Measurements from ENCODE around the gene ZFHX3.

The ZFHX3 gene

DNA sequence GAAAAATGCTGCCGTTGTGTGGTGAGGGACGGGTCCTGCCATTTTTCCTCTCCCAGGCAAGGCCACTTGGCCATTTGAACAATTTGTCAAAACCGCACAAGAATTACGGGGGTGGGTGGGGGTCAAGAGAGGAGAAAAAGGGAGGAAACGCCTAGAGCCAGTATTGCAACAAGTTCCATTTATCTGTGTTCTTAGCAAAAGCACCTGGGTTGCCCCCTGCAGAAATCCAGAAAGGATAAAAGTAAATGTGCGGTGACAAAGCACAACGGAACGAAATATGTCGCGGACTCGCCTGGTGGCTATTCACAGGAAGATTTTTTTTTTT, 209.4 kb downstream of the ZFHX3 start:
- Histone ChIP-seq H3K9ac (ENCODE audit: low read depth, low read length) (no peak overlapping the region), H3K4me3 (ENCODE audit: low read length) (no peak overlapping the region), H3K36me3 (ENCODE audit: insufficient read depth, low read length) (no peaks in the 10 kb centered on the region), H3K4me1 (ENCODE audit: insufficient read depth, low read length) (peaks cover 16% of the 10 kb centered on the region), H3K27ac (ENCODE audit: low read depth, low read length) (no peak overlapping the region), H3K27me3 (ENCODE audit: insufficient read depth, low read length) (no peaks in the 10 kb centered on the region), H3K9me3 (ENCODE audit: insufficient read depth, low read depth, low read length) (no peaks in the 10 kb centered on the region)
- 86% methylated on average over 11 of the region's 11 CpGs for WGBS

DNA sequence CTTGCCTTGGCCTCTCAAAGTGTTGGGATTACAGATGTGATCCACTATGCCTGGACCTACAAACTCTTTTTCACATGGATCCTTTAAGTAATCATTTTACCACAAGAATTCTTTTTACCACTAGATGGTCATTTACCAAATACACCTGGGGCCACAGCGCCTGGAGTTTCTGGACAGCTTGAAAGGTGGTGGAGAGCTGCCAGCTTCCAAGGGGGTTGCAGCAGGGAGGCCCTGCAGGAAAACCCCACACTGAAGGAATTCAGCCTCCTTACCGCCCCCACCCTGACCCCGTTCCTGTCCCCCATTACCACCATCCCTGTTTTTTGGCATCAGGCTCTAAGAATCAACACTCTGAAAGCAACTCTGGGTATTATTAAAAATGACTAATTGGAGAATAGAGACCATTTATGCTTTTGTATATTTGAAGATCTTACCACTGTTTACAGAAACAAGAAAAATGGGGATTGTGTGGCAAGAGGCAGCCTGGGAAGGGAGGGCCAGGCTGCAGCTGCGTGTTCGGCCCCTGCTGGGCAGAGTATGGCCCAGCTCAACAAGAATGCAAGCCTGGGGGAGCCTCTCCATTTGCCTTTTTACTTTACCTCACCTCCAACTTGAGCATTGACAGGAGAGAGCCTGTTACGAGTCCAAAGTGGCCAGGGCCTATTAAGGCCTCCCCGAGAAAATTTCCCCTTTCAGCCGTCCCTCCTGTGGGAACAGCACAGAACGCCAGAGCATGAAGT, 209.9 kb downstream of the ZFHX3 start:
- peaks cover 16% of the 10 kb centered on the region for H3K4me1 ChIP-seq (ENCODE audit: insufficient read depth, low read length)
- 61% methylated on average over 9 of the region's 9 CpGs for WGBS
- no peak overlapping the region for H3K4me3 ChIP-seq (ENCODE audit: low read length)

DNA sequence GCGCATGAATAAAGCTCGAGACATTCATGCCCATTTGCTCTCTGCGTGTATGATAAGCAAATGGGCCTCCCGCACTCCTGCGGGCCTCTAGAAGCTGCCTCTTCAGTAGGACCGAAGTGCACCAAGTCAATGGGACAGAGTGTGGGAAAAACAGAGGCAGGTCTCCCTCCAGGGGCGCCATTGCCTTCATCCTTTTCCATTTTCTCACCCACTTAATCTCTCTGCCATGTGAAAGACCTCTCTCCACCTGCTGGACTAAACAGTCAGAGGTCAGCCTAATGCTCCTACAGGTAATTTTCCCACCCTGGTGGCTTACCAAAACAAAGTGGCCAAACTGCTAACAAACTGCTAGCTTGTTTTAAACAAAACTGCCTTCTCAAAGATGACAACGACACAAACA, 210.9 kb downstream of the ZFHX3 start:
- Histone ChIP-seq H3K4me3 (ENCODE audit: low read length) (no peak overlapping the region), H3K4me1 (ENCODE audit: insufficient read depth, low read length) (peaks cover 18% of the 10 kb centered on the region), H3K9ac (ENCODE audit: low read depth, low read length) (no peak overlapping the region), H3K36me3 (ENCODE audit: insufficient read depth, low read length) (no peaks in the 10 kb centered on the region), H3K27me3 (ENCODE audit: insufficient read depth, low read length) (no peaks in the 10 kb centered on the region), H3K9me3 (ENCODE audit: insufficient read depth, low read depth, low read length) (no peaks in the 10 kb centered on the region), H3K27ac (ENCODE audit: low read depth, low read length) (no peak overlapping the region)
- 90% methylated on average over 8 of the region's 8 CpGs for WGBS

More for the DNA sequence above, 209.9 kb downstream of the ZFHX3 start:
- Histone ChIP-seq H3K9me3 (ENCODE audit: insufficient read depth, low read depth, low read length) (no peaks in the 10 kb centered on the region), H3K36me3 (ENCODE audit: insufficient read depth, low read length) (no peaks in the 10 kb centered on the region), H3K27ac (ENCODE audit: low read depth, low read length) (no peak overlapping the region), H3K9ac (ENCODE audit: low read depth, low read length) (no peak overlapping the region), H3K27me3 (ENCODE audit: insufficient read depth, low read length) (no peaks in the 10 kb centered on the region)

DNA sequence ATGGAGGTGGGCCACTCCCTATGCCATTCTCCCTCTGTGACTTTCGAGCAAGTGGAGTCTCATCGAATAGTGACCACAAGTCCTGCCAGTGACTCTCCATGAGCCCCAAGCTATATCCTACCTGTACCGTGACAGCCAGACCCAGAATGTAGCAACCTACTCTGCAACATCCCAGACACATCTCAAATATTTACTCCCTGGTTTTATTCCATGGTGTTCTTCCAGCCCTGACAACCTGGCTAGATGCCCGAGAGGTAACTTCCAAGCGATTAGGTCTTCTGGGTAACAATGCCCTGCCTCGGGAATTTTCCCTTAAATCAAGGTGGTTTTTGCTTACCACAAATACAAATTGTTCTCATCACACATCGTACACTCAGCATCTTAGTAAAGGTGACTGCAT, 211.7 kb downstream of the ZFHX3 start:
- no peak overlapping the region for H3K9ac ChIP-seq (ENCODE audit: low read depth, low read length)
- H3K27ac ChIP-seq (ENCODE audit: low read depth, low read length): no peak overlapping the region
- no peaks in the 10 kb centered on the region for H3K36me3 ChIP-seq (ENCODE audit: insufficient read depth, low read length)
- 96% methylated on average over 7 of the region's 7 CpGs for WGBS
- no peak overlapping the region for H3K4me3 ChIP-seq (ENCODE audit: low read length)
- peaks cover 18% of the 10 kb centered on the region for H3K4me1 ChIP-seq (ENCODE audit: insufficient read depth, low read length)
- H3K27me3 ChIP-seq (ENCODE audit: insufficient read depth, low read length): no peaks in the 10 kb centered on the region
- H3K9me3 ChIP-seq (ENCODE audit: insufficient read depth, low read depth, low read length): no peaks in the 10 kb centered on the region

DNA sequence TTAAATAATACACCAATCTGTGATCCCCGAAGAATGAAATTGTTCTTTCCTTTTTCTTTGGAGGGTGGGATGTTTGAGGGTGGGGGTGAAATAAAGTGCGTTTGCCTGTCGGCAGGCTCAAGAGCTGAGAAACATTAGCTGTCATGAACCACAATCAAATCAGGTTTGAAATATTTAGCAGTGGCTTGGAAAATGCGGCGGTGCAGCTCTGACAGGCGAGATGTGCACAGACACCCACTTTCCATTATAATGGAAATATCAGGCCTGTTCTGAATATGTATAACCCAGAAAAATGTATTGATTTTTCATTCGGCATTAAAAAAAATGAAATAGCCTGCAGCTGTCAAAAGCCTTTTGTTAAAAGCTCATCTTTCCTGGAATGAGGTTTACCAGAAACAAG, 212.8 kb downstream of the ZFHX3 start:
- H3K27ac ChIP-seq (ENCODE audit: low read depth, low read length): no peak overlapping the region

GRCh38 chr16:72834499-72834898, 213.4 kb downstream of the ZFHX3 start:
- H3K9me3 ChIP-seq (ENCODE audit: insufficient read depth, low read depth, low read length): no peaks in the 10 kb centered on the region
- 91% methylated on average over 8 of the region's 9 CpGs for WGBS
- H3K27me3 ChIP-seq (ENCODE audit: insufficient read depth, low read length): no peaks in the 10 kb centered on the region
- no peaks in the 10 kb centered on the region for H3K36me3 ChIP-seq (ENCODE audit: insufficient read depth, low read length)
- no peak overlapping the region for H3K4me3 ChIP-seq (ENCODE audit: low read length)
- H3K9ac ChIP-seq (ENCODE audit: low read depth, low read length): no peak overlapping the region
- no peak overlapping the region for H3K27ac ChIP-seq (ENCODE audit: low read depth, low read length)
- H3K4me1 ChIP-seq (ENCODE audit: insufficient read depth, low read length): peaks cover 18% of the 10 kb centered on the region

More for the DNA sequence above, 212.8 kb downstream of the ZFHX3 start:
- Histone ChIP-seq H3K4me1 (ENCODE audit: insufficient read depth, low read length) (peaks cover 18% of the 10 kb centered on the region), H3K36me3 (ENCODE audit: insufficient read depth, low read length) (no peaks in the 10 kb centered on the region), H3K4me3 (ENCODE audit: low read length) (no peak overlapping the region), H3K9me3 (ENCODE audit: insufficient read depth, low read depth, low read length) (no peaks in the 10 kb centered on the region), H3K9ac (ENCODE audit: low read depth, low read length) (no peak overlapping the region), H3K27me3 (ENCODE audit: insufficient read depth, low read length) (no peaks in the 10 kb centered on the region)
- WGBS: 91% methylated on average over 7 of the region's 7 CpGs

DNA sequence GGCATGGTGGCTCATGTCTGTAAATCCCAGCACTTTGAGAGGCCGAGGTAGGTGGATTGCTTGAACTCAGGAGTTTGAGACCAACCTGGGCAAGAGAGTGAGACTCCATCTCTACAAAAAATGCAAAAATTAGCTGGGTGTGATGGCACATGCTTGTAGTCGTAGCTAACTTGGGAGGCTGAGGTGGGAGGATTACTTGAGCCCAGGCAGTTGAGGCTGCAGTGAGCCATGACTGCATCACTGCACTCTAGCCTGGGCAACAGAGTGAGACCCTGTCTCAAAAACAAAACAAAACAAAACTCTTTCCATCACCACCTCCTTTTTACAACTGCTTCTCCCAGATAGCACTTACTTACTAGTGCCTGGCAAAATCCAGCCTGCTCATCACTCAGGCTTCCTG, 214.0 kb downstream of the ZFHX3 start:
- WGBS: 95% methylated on average over 2 of the region's 2 CpGs
- Histone ChIP-seq H3K9me3 (ENCODE audit: insufficient read depth, low read depth, low read length) (no peaks in the 10 kb centered on the region), H3K27ac (ENCODE audit: low read depth, low read length) (no peak overlapping the region), H3K4me1 (ENCODE audit: insufficient read depth, low read length) (peaks cover 13% of the 10 kb centered on the region), H3K36me3 (ENCODE audit: insufficient read depth, low read length) (no peaks in the 10 kb centered on the region), H3K27me3 (ENCODE audit: insufficient read depth, low read length) (no peaks in the 10 kb centered on the region), H3K4me3 (ENCODE audit: low read length) (no peak overlapping the region), H3K9ac (ENCODE audit: low read depth, low read length) (no peak overlapping the region)

GRCh38 chr16:72833482-72833881, 214.4 kb downstream of the ZFHX3 start:
- 87% methylated on average over 3 of the region's 3 CpGs for WGBS
- no peak overlapping the region for H3K4me3 ChIP-seq (ENCODE audit: low read length)
- H3K27ac ChIP-seq (ENCODE audit: low read depth, low read length): no peak overlapping the region
- H3K9ac ChIP-seq (ENCODE audit: low read depth, low read length): no peak overlapping the region
- H3K27me3 ChIP-seq (ENCODE audit: insufficient read depth, low read length): no peaks in the 10 kb centered on the region
- H3K9me3 ChIP-seq (ENCODE audit: insufficient read depth, low read depth, low read length): no peaks in the 10 kb centered on the region
- no peaks in the 10 kb centered on the region for H3K36me3 ChIP-seq (ENCODE audit: insufficient read depth, low read length)
- peaks cover 8% of the 10 kb centered on the region for H3K4me1 ChIP-seq (ENCODE audit: insufficient read depth, low read length)

DNA sequence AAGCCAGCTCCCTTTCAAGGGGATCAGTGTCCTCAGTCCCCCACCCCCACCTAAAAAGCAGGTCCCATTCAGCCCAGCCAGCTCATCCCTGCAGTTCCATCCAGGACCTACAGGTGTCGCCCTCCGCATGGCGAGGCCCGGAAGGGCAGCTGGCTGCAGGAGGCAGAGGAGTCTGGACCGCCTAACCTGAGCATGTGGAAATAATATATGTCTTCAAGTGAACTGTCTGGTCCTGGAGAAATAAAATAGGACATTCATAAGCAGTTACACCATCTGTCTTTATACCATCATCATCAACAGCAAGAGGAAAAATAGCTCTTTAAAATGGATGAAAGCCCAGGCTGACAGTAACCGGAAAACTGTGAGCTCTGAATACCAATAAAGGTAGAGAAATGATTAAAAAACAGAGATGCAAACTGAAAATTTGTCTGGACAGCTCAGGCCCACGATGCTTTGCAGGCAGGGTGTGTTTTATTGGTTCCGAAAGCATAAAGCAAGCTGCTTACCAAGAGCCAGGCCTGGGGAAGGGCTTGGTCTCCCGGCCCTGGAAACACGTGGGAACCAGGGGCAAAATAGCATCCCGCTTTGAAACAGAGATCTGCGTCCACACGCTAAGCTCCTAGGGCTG, 215.2 kb downstream of the ZFHX3 start:
- no peak overlapping the region for H3K9ac ChIP-seq (ENCODE audit: low read depth, low read length)
- 54% methylated on average over 13 of the region's 13 CpGs for WGBS

GRCh38 chr16:72829846-72830775, 217.8 kb downstream of the ZFHX3 start:
- Histone ChIP-seq H3K4me1 (ENCODE audit: insufficient read depth, low read length) (peaks cover 2% of the 10 kb centered on the region; the same call in 1 of the 2 replicates), H3K9me3 (ENCODE audit: insufficient read depth, low read depth, low read length) (no peaks in the 10 kb centered on the region), H3K4me3 (ENCODE audit: low read length) (no peak overlapping the region), H3K27me3 (ENCODE audit: insufficient read depth, low read length) (no peaks in the 10 kb centered on the region), H3K36me3 (ENCODE audit: insufficient read depth, low read length) (no peaks in the 10 kb centered on the region), H3K9ac (ENCODE audit: low read depth, low read length) (no peak overlapping the region), H3K27ac (ENCODE audit: low read depth, low read length) (no peak overlapping the region)
- 89% methylated on average over 12 of the region's 12 CpGs for WGBS

More for the DNA sequence above, 215.2 kb downstream of the ZFHX3 start:
- Histone ChIP-seq H3K36me3 (ENCODE audit: insufficient read depth, low read length) (no peaks in the 10 kb centered on the region), H3K4me1 (ENCODE audit: insufficient read depth, low read length) (peaks cover 2% of the 10 kb centered on the region; the same call in 1 of the 2 replicates), H3K27me3 (ENCODE audit: insufficient read depth, low read length) (no peaks in the 10 kb centered on the region), H3K27ac (ENCODE audit: low read depth, low read length) (no peak overlapping the region), H3K9me3 (ENCODE audit: insufficient read depth, low read depth, low read length) (no peaks in the 10 kb centered on the region), H3K4me3 (ENCODE audit: low read length) (no peak overlapping the region)

DNA sequence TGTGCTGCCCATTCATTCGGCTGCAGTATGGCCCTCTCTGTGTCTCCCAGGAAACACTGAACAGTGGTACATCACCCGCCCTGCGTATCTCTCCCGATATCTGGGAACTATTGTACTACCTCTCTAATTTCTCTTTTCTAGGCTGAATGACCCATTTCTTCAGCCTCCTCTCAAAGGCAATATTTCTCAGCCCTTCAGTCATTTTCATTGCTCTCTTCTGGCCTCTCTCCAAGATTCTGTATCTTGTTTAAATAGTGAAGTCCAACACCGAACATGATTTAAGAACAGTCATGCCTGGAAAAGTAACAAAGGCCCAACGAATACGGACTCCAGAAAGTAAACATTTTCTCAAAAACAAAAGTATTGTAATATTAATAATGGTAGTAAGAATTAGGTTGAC, 220.1 kb downstream of the ZFHX3 start:
- no peak overlapping the region for H3K27ac ChIP-seq (ENCODE audit: low read depth, low read length)
- no peak overlapping the region for H3K9ac ChIP-seq (ENCODE audit: low read depth, low read length)
- peaks cover 2% of the 10 kb centered on the region; the same call in 1 of the 2 replicates for H3K4me1 ChIP-seq (ENCODE audit: insufficient read depth, low read length)
- 92% methylated on average over 5 of the region's 7 CpGs for WGBS
- H3K36me3 ChIP-seq (ENCODE audit: insufficient read depth, low read length): no peaks in the 10 kb centered on the region
- no peaks in the 10 kb centered on the region for H3K27me3 ChIP-seq (ENCODE audit: insufficient read depth, low read length)
- H3K9me3 ChIP-seq (ENCODE audit: insufficient read depth, low read depth, low read length): no peaks in the 10 kb centered on the region
- no peak overlapping the region for H3K4me3 ChIP-seq (ENCODE audit: low read length)
